ENCODE measurements around the gene SLC25A39. TPM values are rescaled to one million over a fixed set of nuclear protein-coding genes. Genes with fewer than 3 reads are reported as not detected.

Gene SLC25A39
- total and polyA plus RNA-seq, 10 donors, result 76.1 to 214 (median 105) TPM

DNA sequence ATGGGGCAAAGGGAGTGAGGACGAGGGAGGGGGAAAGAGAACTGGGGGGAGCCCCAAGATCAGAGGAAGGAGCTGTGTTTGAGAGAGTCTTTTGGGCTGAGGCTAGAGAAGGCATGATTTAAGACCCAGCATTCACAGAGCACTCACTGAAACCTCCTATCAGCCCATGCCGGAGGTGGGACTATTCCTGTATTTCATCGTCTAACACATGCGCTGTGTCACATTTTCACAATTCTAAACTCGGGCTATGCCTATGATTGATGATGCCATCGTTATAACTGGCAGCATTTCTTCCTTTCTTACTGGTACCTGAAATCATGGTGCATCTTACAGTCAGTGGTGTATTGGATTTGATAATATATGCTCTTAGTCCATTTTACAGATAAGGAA, 35.5 kb upstream of the SLC25A39 start:
- H3K27ac ChIP-seq, result no peak overlapping the region
- no peak overlapping the region for H3K4me3 ChIP-seq
- H3K4me1 ChIP-seq, result peaks cover 4 to 37% (median 19%) of the 10 kb centered on the region in 6 donors
- H3K27me3 ChIP-seq (replicated peaks in 1 of 7), result peaks cover 0 to 45% (median 16%) of the 10 kb centered on the region in 7 donors
- DNase-seq, result no peak
- no peaks in the 10 kb centered on the region for H3K36me3 ChIP-seq
- H3K9me3 ChIP-seq, result no peaks in the 10 kb centered on the region
- 53 to 71% (median 65%) methylated on average over 6 of the region's 6 CpGs for WGBS, 5 donors
- intact Hi-C loops (cut with DNase I; ENCODE audit: low total_unique reads), result no loop called here
- TF ChIP-seq CTCF (IDR thresholded peaks at IDR 0.05 in 8 of 11, conservative IDR thresholded peaks at IDR 0.05 in 3 of 11) (no peak), POLR2A (IDR thresholded peaks at IDR 0.05) (no peak), POLR2AphosphoS5 (IDR thresholded peaks at IDR 0.05) (no peak)

GRCh38 chr17:44359458-44360143, 35.0 kb upstream of the SLC25A39 start:
- Histone ChIP-seq H3K36me3 (no peaks in the 10 kb centered on the region), H3K4me3 (no peak overlapping the region), H3K9me3 (no peaks in the 10 kb centered on the region), H3K27me3 (replicated peaks in 1 of 7) (peaks cover 0 to 45% (median 16%) of the 10 kb centered on the region in 7 donors), H3K4me1 (peaks cover 4 to 41% (median 19%) of the 10 kb centered on the region in 6 donors), H3K27ac (no peak overlapping the region)
- intact Hi-C loops (cut with DNase I; ENCODE audit: low total_unique reads), result no loop called here
- 83 to 95% (median 91%) methylated on average over 11 to 14 of the region's 14 CpGs for WGBS, 5 donors
- TF ChIP-seq POLR2A (IDR thresholded peaks at IDR 0.05) (no peak), POLR2AphosphoS5 (IDR thresholded peaks at IDR 0.05) (no peak), CTCF (IDR thresholded peaks at IDR 0.05 in 8 of 11, conservative IDR thresholded peaks at IDR 0.05 in 3 of 11) (no peak)
- no peak for DNase-seq

GRCh38 chr17:44359006-44359405, 34.4 kb upstream of the SLC25A39 start:
- H3K27me3 ChIP-seq (replicated peaks in 1 of 7), result peaks cover 0 to 44% (median 16%) of the 10 kb centered on the region in 7 donors
- no peak overlapping the region for H3K4me3 ChIP-seq
- no peaks in the 10 kb centered on the region for H3K36me3 ChIP-seq
- no peak overlapping the region for H3K27ac ChIP-seq
- H3K4me1 ChIP-seq, result peaks cover 4 to 40% (median 18%) of the 10 kb centered on the region in 6 donors
- no peaks in the 10 kb centered on the region for H3K9me3 ChIP-seq
- WGBS, 5 donors, result 53 to 78% (median 61%) methylated on average over 3 to 6 of the region's 6 CpGs
- no peak for DNase-seq
- intact Hi-C loops (cut with DNase I; ENCODE audit: low total_unique reads), result no loop called here
- TF ChIP-seq CTCF (IDR thresholded peaks at IDR 0.05 in 8 of 11, conservative IDR thresholded peaks at IDR 0.05 in 3 of 11) (no peak), POLR2AphosphoS5 (IDR thresholded peaks at IDR 0.05) (no peak), POLR2A (IDR thresholded peaks at IDR 0.05) (no peak)

DNA sequence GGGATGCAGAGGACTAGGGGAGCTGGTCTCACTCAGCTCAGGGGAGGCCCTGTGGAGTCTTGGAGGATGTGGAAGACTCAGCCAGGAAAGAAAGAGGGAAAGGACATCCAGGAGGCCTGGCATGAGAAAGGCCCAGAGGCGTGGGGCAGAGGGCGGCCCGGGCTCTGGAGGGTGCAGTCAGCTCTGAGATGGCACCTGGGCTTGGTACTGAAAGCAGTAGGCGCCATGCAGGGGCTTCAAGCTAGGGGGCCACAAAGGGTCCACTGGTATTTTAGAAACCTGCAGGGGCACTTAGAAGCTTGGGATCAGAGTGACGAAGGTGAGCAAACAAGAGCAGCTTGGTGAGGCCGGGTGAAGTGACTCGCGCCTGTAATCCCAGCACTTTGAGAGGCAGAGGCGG, 33.4 kb upstream of the SLC25A39 start:
- 92 to 96% (median 93%) methylated on average over 9 of the region's 9 CpGs for WGBS, 5 donors
- no peak for DNase-seq
- Histone ChIP-seq H3K36me3 (peaks cover 0 to 6% (median 2%) of the 10 kb centered on the region in 6 donors), H3K4me1 (peaks cover 4 to 38% (median 17%) of the 10 kb centered on the region in 6 donors), H3K9me3 (no peaks in the 10 kb centered on the region), H3K27ac (no peak overlapping the region), H3K27me3 (replicated peaks in 1 of 7) (peaks cover 0 to 34% (median 12%) of the 10 kb centered on the region in 7 donors), H3K4me3 (no peak overlapping the region)
- TF ChIP-seq CTCF (IDR thresholded peaks at IDR 0.05 in 8 of 11, conservative IDR thresholded peaks at IDR 0.05 in 3 of 11) (no peak), POLR2AphosphoS5 (IDR thresholded peaks at IDR 0.05) (no peak), POLR2A (IDR thresholded peaks at IDR 0.05) (no peak)
- intact Hi-C loops (cut with DNase I; ENCODE audit: low total_unique reads), result no loop called here
